ENCODE measurements around the gene ANKRD2. TPM values are rescaled to one million over a fixed set of nuclear protein-coding genes. Genes with fewer than 3 reads are reported as not detected.
"Not testable (repeated sequence)": the region's sequence is repeated elsewhere in the genome, so short reads cannot be mapped to it uniquely, and the experiment has no call there.

The ANKRD2 gene
- not detected for total RNA-seq

- peak; percentile 89 for DNase-seq (ENCODE audit: low spot score)
- peak; percentile 88 for ATAC-seq
Measured at GRCh38 chr10:97572214-97572989, at the start of gene ANKRD2. ANKRD2 (plus strand) TSS chr10:97572779; CDS start chr10:97572789, 10 bp downstream.

DNA sequence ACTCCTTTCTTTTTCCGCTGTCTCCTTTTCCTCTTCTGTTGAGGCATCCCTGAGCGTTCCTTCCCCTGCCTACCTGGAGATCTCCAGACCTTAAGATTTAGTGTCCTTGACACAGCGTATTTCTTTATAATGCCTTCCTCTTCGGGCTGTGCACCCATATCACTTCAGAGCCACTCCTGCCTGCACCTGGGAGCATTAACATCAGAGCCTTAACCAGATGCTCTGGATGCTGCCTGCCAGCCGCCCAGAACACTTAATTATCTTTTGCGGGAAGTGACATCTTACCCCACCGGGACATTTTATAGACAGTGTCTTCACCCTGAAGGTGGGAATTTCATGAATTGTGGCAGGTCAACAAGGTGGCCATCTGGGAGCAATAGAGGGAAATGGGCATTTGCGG lies 49.6 kb upstream of the ANKRD2 start:
- ATAC-seq: no peak
- DNase-seq (ENCODE audit: low spot score): no peak

DNA sequence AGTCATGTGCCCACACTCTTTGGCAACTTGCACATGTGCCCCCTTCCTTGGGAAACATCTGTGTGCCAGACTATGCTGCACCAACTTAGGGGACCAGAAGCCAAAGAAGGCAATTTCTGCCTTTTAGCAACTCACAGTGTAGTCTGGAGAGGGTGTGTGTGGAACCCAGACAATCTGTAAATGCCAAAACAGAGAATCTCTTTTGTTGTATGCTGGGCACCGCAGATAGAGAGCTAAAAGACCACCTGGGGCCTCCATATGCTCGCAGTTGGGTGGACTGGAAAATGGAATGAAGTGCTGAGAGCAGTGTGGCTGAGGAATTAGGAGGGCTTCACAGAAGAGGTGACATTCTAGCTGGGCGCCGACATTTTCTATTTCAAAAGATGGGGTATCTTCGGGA lies 47.5 kb upstream of the ANKRD2 start:
- ATAC-seq (no peak), DNase-seq (ENCODE audit: low spot score) (no peak)

GRCh38 chr10:97525683-97526110 lies 46.9 kb upstream of the ANKRD2 start:
- ATAC-seq (no peak), DNase-seq (ENCODE audit: low spot score) (no peak)

DNA sequence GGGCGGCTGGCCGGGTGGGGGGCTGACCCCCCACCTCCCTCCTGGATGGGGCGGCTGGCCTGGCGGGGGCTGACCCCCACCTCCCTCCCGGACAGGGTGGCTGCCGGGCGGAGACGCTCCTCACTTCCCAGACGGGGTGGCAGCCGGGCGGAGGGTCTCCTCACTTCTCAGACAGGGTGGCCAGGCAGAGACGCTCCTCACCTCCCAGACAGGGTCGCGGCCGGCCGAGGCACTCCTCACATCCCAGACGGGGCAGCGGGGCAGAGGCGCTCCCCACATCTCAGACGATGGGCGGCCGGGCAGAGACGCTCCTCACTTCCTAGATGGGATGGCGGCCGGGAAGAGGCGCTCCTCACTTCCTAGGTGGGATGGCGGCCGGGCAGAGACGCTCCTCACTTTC lies 43.7 kb upstream of the ANKRD2 start:
- ATAC-seq; DNase-seq (ENCODE audit: low spot score): not testable (repeated sequence)

DNA sequence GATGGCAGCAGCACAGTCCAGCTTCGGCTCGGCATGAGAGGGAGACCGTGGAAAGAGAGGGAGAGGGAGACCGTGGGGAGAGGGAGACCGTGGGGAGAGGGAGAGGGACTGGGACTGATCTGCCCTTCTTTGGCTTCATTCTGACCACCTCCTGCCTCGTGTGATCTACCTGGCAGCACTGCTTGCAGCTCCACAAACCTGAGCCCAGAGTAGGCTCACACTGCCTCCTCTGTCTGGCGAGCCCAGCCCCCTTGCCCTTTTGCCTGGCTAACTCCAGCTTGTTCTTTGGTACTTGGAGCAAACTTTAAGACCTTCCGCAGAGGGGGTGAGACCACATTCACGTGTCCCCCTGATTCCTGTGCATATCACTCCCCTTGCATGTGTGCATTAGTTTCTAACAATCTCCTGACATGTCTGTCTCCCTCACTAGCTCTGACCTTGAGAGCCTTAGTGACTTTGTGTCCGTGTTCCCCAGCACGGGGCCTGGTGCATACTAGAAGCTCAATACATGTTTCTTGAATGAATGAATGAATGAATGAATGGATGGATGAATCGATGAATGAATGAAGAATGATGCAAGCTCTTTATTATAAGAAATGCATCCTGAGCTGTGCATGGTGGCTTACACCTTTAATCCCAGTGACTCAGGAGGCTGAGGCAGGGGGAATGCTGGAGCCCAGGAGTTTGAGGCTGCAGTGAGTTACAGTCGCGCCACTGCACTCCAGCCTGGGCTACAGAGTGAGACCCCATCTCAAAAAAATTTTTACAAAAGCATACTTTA lies 42.7 kb upstream of the ANKRD2 start:
- DNase-seq (ENCODE audit: low spot score): no peak
- ATAC-seq: no peak

DNA sequence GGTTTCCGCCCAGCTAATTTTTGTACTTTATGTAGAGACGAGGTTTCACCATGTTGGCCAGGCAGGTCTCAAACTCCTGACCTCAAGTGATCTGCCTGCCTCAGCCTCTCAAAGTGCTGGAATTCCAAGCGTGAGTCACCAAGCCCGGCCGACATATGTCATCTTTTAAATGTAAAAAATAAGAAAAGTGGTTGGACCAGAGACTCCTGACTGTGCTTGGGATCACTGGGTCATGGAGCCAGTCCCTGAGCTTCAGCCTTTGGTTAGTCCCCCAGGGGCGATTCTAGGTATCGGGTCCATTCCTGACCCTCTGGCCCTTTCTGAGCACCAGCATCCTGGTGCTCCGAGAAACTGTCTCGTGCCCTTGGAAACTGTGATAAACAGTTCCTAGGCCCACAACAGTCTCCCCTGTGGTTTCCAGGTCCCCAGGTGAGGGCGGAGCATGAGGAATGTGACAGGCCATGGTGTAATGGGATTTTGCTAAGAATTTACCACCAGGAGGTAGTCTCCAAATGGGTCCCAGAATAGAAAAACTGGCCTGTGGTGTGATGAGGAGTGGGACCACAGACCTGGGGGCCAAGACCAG lies 41.1 kb upstream of the ANKRD2 start:
- DNase-seq (ENCODE audit: low spot score): no peak

GRCh38 chr10:97532935-97533671 lies 39.5 kb upstream of the ANKRD2 start:
- ATAC-seq: no peak
- DNase-seq (ENCODE audit: low spot score): no peak

More for the DNA sequence above, 41.1 kb upstream of the ANKRD2 start:
- no peak for ATAC-seq

DNA sequence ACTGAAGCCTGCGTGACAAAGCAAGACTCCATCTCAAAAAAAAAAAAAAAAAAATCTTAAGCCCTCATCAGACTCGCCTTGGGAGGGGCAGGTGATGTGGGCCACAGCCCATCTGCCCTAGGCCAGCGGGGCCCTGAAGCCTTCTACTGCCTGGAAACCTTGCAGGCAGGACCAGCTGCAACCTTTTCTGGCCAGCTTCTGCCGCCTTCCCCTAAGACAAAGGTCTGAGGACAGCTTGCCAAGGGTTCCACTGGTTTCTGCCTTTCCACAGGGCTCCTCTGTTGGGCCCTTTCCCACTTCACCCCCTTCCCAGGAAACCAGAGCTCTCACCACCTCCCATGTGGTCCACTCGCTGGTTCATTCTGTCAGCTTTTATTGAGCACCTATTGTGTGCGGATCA lies 38.7 kb upstream of the ANKRD2 start:
- ATAC-seq (no peak), DNase-seq (ENCODE audit: low spot score) (no peak)

GRCh38 chr10:97534746-97535367 lies 37.7 kb upstream of the ANKRD2 start:
- ATAC-seq: peak; percentile 63
- DNase-seq (ENCODE audit: low spot score): no peak

DNA sequence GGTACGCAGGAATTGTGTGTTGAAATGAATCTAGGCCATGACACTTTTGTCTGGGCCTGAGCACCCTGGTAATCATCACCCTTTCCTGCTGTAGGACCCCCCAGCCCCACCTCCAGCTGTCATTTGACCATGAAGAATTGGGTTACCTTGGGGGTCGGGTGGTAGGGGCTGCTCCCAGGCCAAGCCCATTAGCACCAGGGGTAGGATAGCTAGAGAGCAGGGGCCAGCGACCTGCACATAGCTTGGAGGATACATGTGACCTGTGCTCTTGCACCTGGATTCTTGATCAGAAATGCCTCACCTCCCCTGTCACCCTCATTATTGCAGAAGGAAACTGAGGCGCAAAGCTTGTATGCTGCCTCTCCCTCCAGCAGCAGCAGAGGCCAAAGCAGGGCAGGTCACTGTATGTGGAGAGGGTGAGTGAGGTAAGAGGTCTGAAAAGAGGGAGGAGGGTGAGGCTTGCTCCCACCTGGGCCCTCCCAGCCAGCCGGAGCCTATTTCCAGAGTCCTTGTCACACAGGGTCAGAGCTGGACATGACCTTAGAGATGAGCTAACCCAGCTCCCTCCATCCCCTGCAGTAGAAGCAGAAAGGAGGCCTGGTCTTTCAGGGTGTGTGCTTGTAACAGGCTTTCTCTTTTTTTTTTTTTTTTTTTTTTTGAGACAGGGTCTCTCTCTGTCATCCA lies 35.3 kb upstream of the ANKRD2 start:
- no peak for ATAC-seq
- DNase-seq (ENCODE audit: low spot score): no peak

- ATAC-seq (no peak), DNase-seq (ENCODE audit: low spot score) (no peak)
Measured at GRCh38 chr10:97538411-97538810, 34.2 kb upstream of the ANKRD2 start.

- DNase-seq (ENCODE audit: low spot score): no peak
- ATAC-seq: no peak
Measured at GRCh38 chr10:97538839-97539238, 33.7 kb upstream of the ANKRD2 start.

DNA sequence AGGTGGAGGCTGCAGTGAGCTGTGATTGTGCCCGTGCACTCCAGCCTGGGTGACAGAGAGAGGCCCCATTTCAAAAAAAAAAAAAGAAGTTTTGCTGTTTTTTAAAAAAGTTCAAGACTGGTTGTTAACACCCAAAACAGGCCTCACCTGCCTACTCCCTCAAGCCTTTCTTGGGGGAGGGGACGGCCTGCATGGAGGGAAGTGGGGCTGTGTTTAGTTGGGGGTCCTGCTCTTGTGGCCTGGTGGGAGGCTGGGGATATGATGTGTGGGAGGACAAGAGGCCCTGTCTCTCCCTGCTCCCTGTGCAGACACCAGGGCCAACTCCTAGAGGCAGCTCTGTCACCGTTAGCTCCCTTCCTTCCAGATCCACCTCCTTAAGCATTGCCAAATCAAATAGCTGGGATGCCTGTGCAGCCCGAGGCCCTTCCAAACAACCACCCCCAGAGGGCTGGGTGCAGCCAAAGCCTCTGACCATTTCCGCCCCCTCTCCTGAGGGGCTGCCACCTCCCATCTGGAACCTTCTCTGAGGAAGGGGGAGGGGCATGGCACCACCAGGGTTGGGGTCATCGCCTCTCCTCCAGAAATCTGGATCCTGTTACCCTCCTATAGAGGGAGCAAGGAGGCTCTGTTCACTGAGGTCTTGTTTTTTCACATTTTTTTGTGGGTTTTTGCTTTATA lies 32.9 kb upstream of the ANKRD2 start:
- ATAC-seq: peak; percentile 18
- DNase-seq (ENCODE audit: low spot score): no peak

DNA sequence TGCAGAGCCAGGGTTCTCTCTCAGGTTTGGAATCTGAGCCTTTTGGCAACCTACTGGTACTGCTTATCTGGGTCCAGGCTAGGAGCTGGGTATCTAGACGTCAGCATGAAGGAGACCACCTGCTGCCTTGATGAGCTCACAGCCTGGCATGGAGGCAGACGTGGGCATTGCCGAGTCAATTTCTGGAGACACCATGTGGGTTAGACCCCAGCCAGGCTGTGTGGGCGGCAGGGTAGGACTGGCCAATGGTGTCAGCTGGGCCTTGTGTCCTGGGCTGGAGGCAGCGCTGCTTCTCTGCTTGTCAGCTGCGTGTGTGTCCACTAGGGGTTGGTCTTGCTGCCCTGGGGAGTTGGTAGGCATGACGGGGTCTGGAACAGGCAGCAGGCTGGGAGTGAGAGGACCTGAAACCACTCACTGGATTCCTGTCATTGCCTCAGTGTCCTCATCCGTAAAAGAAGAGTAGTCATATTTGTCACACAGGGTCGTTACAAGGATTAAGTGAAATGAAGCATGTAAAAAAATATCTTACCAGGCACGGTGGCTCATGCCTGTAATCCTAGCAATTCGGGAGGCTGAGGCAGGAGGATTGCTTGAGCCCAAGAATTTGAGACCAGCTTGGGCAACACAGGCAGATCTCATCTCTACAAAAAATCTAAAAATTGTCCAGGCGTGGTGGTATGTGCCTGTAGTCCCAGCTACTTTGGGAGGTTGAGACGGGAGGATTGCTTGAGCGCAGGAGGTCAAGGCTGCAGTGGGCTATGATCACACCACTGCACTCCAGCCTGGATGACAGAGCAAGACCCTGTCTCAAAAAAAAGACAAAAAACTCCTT lies 31.7 kb upstream of the ANKRD2 start:
- DNase-seq (ENCODE audit: low spot score): no peak
- no peak for ATAC-seq

- ATAC-seq (no peak), DNase-seq (ENCODE audit: low spot score) (no peak)
Measured at GRCh38 chr10:97542169-97543024, 30.2 kb upstream of the ANKRD2 start.

- ATAC-seq (peak; percentile 73), DNase-seq (ENCODE audit: low spot score) (no peak)
Measured at GRCh38 chr10:97543025-97543546, 29.5 kb upstream of the ANKRD2 start.

Measured in left lobe of liver (tissue), 2 donors.